Mesodermal cell (in vitro differentiated cells): ENCODE measurements around the gene STT3B. TPM values are rescaled to one million over a fixed set of nuclear protein-coding genes. Genes with fewer than 3 reads are reported as not detected.

Experiments
- H3K27ac ChIP-seq: 2 replicates; pipeline ENCODE4 v1.7.0; 2013; ENCODE audit warnings: mild to moderate bottlenecking, low read depth, low read length, moderate library complexity; ENCODE audit not compliant: severe bottlenecking
- H3K36me3 ChIP-seq: 2 replicates; pipeline ENCODE4 v1.7.1; 2013; ENCODE audit warnings: mild to moderate bottlenecking, low read length, moderate library complexity; ENCODE audit not compliant: control insufficient read depth, insufficient read depth
- H3K4me1 ChIP-seq: one replicate; pipeline ENCODE4 v1.7.1; 2013; ENCODE audit warnings: mild to moderate bottlenecking, low read length; ENCODE audit not compliant: insufficient read depth, control insufficient read depth, poor library complexity, severe bottlenecking
- H3K4me3 ChIP-seq: 2 replicates; pipeline ENCODE4 v1.7.0; 2013; ENCODE audit warnings: low read length, control low read depth, mild to moderate bottlenecking; ENCODE audit not compliant: insufficient read depth, poor library complexity, severe bottlenecking; ENCODE audit errors: extremely low read depth
- H3K9me3 ChIP-seq: 2 replicates; pipeline ENCODE4 v1.7.1; 2013; ENCODE audit warnings: mild to moderate bottlenecking, low read length, moderate library complexity; ENCODE audit not compliant: control insufficient read depth
- WGBS, 2 experiments: methylation state at CpG; one replicate each; pipeline ENCODE4 v1.1.5; 2013; ENCODE audit warnings: missing lambda C conversion rate in 2 of 2; ENCODE audit not compliant: insufficient coverage in 2 of 2; 5-methylcytosine and 5-hydroxymethylcytosine counted together
- polyA plus RNA-seq, 2 experiments: library from polyadenylated mRNA; stranded (reverse); fragments of 50-300 nt; gene quantifications; one replicate each; pipeline ENCODE4 v1.2.3, GENCODE V29; 2013

The STT3B gene
- 152 TPM for polyA plus RNA-seq (2013, experiment 1 of 2)
- polyA plus RNA-seq (2013, experiment 2 of 2): 176 TPM

- Histone ChIP-seq H3K27ac (peak within 1 kb of the TSS; percentile 99), H3K9me3 (no peaks in the 10 kb centered on the region), H3K4me1 (peaks cover 15% of the 10 kb centered on the region), H3K36me3 (peaks cover 5% of the 10 kb centered on the region), H3K4me3 (peak within 1 kb of the TSS; percentile 75)
- WGBS, 2 experiments: 0% methylated on average over 54 to 57 of the region's 68 CpGs
Observed at GRCh38 chr3:31532587-31533168, at the start of gene STT3B. STT3B (plus strand) TSS chr3:31532925; CDS start chr3:31532999, 74 bp downstream.

DNA sequence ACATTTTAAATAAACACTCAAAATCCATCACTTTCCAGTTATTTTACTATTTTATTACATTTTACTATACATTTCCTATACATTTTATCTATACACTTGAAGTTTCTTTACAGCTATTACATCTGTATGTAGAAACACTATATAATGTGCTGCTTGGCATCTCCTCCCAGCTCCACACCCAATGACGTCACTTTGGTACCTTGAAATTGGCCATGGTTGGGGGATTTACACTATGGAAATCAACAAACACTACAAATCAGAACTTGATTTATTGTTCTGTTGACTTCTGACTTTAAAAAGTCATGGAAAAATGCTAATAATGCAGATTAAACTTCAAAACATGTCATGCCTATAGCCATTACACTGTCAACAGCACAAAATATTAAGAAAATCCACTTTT is 48.9 kb upstream of the STT3B start:
- H3K4me3 ChIP-seq: no peak overlapping the region
- no peaks in the 10 kb centered on the region for H3K4me1 ChIP-seq
- H3K27ac ChIP-seq: no peak overlapping the region
- no CpG with 5 or more reads among the region's 1 CpG for WGBS, 2 experiments
- no peaks in the 10 kb centered on the region for H3K9me3 ChIP-seq
- no peaks in the 10 kb centered on the region for H3K36me3 ChIP-seq

DNA sequence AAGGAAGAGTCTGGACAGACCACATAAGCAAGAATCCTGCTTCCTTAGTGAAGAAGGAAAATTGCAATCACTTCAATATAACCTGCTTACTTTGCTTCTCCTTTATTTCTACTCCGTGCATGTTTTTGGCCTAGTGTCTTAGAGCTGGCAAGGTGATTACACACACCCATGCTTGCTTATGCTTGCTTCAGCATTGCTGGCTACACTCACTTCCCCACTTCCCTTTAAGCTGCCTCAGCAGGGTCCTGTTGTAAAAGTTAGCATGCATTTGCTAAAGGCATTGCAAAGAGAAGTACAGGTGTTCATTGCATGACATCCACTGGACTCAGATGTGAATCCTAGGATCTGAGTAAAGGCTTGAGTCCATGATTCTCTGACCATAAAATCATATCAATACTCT is 47.5 kb upstream of the STT3B start:
- H3K4me1 ChIP-seq: no peaks in the 10 kb centered on the region
- 100% methylated on average over 1 of the region's 1 CpG; no CpG with 5 or more reads in 1 of the 2 experiments for whole genome bisulfite sequencing, 2 experiments

DNA sequence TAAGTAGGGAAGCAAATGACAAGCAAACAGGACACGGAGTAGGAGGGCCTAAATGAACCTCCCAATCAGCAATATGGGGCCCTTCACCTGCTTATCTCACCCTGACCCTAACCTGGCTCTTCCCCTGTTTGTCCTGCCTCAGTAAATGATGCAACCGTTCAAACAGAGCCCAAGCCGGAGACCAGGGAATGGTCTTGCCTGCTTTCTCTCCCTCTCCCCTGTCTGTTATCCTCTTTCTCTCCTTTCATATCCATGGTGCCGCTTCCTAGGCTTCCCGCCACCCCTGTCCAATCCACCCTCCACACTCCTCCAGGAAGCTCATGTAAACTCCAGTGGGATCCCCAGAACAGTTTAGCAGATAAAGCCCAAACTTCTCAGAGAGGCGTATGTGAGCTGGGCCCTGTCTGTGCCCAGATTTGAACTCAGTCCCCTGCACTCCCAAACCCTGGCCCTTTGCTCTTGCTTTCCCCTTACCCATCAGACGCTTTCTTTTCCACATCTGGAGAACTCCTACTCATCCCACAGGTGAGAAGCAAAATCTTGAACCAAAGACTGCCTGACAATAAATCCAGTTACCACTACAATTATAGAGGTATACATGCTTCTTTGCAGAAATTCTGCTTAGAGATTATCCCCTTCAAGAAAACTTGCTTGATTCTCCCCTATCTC is 45.7 kb upstream of the STT3B start:
- Histone ChIP-seq H3K4me1 (no peaks in the 10 kb centered on the region), H3K4me3 (no peak overlapping the region), H3K9me3 (peaks cover 4% of the 10 kb centered on the region), H3K36me3 (no peaks in the 10 kb centered on the region), H3K27ac (no peak overlapping the region)
- WGBS, 2 experiments: 89 to 90% methylated on average over 5 to 7 of the region's 7 CpGs

More for the DNA sequence above, 47.5 kb upstream of the STT3B start:
- Histone ChIP-seq H3K27ac (no peak overlapping the region), H3K36me3 (no peaks in the 10 kb centered on the region), H3K4me3 (no peak overlapping the region), H3K9me3 (no peaks in the 10 kb centered on the region)

- Histone ChIP-seq H3K9me3 (peaks cover 9% of the 10 kb centered on the region), H3K27ac (no peak overlapping the region), H3K4me3 (no peak overlapping the region), H3K4me1 (no peaks in the 10 kb centered on the region), H3K36me3 (no peaks in the 10 kb centered on the region)
- WGBS, 2 experiments: 93 to 96% methylated on average over 2 to 3 of the region's 3 CpGs
Observed at GRCh38 chr3:31488475-31489017, 44.2 kb upstream of the STT3B start.

DNA sequence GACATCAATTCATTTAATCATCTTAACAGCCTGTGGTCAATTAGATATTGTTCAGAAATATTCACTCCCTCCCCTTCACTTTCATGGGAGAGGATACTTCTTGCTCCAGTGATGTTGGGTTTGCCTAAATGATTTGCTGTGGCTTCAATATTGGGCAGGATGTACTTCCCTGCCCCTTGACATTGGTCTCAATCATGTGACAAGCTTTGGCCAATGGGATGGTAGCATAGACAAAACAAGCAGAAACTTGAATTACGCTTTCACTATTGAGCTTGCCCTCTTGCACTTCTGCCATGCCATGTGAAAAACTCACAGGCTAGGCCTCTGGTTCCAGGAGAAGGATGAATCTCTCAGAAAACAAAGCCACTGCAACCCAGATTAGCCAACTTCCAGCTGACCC is 42.2 kb upstream of the STT3B start:
- WGBS, 2 experiments: 56 to 80% methylated on average over 1 of the region's 1 CpG
- Histone ChIP-seq H3K4me3 (no peak overlapping the region), H3K4me1 (no peaks in the 10 kb centered on the region), H3K27ac (no peak overlapping the region), H3K36me3 (no peaks in the 10 kb centered on the region), H3K9me3 (peaks cover 9% of the 10 kb centered on the region)

- H3K4me3 ChIP-seq: no peak overlapping the region
- H3K27ac ChIP-seq: no peak overlapping the region
- 80% methylated on average over 1 of the region's 6 CpGs; no CpG with 5 or more reads in 1 of the 2 experiments for WGBS, 2 experiments
- H3K9me3 ChIP-seq: peaks cover 9% of the 10 kb centered on the region
- no peaks in the 10 kb centered on the region for H3K36me3 ChIP-seq
- no peaks in the 10 kb centered on the region for H3K4me1 ChIP-seq
Observed at GRCh38 chr3:31491660-31492059, 41.1 kb upstream of the STT3B start.

DNA sequence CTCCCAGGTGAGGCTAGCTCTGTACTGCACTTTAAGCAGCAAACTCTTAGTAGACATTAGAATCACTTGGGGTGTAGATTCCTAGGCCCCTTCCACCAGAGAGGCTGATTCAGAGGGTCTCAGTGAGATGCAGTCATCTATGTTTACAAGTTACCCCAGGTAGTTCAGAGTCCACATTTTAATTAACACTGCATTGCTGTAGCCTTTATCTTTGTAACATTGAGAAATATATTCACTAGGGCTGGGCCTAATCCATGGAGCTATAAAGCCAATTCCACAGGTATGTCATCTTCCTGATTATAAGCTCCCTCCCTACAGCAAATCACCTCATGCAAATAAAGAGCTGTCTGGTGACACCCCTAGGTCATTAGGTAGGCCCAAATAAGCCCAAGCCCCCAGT is 39.6 kb upstream of the STT3B start:
- Histone ChIP-seq H3K4me3 (no peak overlapping the region), H3K4me1 (no peaks in the 10 kb centered on the region), H3K27ac (no peak overlapping the region), H3K9me3 (peaks cover 9% of the 10 kb centered on the region), H3K36me3 (no peaks in the 10 kb centered on the region)

- Histone ChIP-seq H3K4me3 (no peak overlapping the region), H3K9me3 (peaks cover 5% of the 10 kb centered on the region), H3K36me3 (no peaks in the 10 kb centered on the region), H3K27ac (no peak overlapping the region), H3K4me1 (no peaks in the 10 kb centered on the region)
- 80 to 98% methylated on average over 5 to 7 of the region's 9 CpGs for WGBS, 2 experiments
Observed at GRCh38 chr3:31495971-31496665, 36.6 kb upstream of the STT3B start.

DNA sequence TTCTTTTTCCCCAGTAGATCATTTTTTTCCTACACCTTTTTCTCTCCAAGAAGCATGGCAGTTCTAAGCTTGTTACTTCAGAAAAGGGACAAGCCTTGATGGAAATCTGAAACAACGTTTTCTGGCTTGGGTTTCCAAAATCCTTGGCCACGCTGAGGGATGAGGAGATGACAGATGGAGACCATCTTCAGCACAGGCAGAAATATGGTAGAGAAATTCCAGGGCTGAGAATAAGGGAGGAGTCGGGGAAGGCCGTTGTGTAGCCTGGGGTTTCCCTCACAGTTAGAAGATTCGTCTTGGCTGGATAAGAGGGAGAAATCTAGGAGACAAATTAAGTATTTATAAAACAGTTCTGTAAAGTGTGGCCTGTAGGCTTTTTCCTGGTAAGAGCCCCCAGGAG is 33.9 kb upstream of the STT3B start:
- no peaks in the 10 kb centered on the region for H3K4me1 ChIP-seq
- 89 to 93% methylated on average over 4 of the region's 5 CpGs for WGBS, 2 experiments
- no peaks in the 10 kb centered on the region for H3K36me3 ChIP-seq
- H3K27ac ChIP-seq: no peak overlapping the region
- H3K4me3 ChIP-seq: no peak overlapping the region
- no peaks in the 10 kb centered on the region for H3K9me3 ChIP-seq
